Measurements from ENCODE around the gene KCTD1. TPM values are rescaled to one million over a fixed set of nuclear protein-coding genes. Genes with fewer than 3 reads are reported as not detected.

Gene KCTD1
- total RNA-seq, 1 donor from 2014 or later: 5.2 TPM

DNA sequence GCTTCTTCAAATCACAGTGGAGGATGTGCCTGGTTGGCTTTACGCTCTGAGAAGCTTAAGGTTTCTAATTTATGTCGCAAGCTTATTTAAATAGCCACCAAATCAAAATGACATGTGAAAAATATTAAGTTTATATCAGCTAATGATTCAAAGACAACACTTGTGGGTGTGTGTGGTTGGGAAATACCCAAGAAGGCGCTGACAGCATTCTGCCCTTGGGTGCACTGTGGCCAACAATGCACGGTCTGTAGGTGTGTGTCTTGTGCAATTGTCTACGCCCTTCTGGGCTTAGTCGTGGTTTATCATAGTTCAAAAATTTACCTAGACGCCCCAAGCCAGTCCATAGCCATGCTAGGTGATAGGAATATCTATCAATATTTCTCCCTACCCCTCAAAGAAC is 60.9 kb downstream of the KCTD1 start:
- intact Hi-C loops (cut with micrococcal nuclease): loop anchor here (5.0 kb wide), 1 partner anchor 60 kb away; no protein-coding TSS in a partner anchor

DNA sequence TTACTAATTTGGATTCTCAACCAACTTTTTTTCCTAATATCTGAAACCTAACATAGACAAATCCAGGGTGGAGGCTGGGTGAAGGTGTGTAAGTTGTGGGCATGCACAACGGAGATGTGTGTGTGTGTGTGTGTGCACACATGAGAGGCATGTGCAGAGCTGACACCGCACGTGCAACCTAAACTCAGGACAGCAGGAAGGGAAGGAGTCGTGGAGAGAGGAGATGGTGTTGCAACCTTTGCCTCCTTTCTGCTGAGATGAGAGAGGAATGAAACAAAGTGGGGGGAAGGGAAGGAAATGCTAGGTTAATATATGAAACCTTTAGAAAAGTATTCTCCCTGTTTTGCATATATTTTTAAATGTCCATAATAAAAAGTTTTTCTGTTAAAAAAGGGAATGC is 64.7 kb downstream of the KCTD1 start:
- intact Hi-C loops (cut with micrococcal nuclease): no loop called here

DNA sequence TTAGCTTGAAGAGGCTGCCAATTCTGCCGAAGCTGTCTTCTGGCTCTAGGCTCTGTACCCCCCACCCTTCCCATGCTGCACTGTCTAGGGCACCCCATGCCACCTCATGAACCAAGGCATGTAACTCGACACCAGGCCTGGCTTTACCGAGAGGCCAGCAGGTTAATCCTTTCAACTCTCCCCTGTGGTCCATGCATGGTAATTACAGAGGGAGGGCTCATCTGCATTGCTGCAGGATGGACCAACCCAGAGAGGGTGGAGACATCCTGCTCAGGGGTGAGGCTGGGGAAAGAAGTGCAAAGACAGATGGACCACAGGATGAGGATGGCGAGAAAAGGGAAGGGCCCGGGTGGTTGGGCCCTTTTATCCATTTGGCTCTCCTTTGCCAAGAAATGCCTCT is 65.8 kb downstream of the KCTD1 start:
- intact Hi-C loops (cut with micrococcal nuclease): no loop called here

DNA sequence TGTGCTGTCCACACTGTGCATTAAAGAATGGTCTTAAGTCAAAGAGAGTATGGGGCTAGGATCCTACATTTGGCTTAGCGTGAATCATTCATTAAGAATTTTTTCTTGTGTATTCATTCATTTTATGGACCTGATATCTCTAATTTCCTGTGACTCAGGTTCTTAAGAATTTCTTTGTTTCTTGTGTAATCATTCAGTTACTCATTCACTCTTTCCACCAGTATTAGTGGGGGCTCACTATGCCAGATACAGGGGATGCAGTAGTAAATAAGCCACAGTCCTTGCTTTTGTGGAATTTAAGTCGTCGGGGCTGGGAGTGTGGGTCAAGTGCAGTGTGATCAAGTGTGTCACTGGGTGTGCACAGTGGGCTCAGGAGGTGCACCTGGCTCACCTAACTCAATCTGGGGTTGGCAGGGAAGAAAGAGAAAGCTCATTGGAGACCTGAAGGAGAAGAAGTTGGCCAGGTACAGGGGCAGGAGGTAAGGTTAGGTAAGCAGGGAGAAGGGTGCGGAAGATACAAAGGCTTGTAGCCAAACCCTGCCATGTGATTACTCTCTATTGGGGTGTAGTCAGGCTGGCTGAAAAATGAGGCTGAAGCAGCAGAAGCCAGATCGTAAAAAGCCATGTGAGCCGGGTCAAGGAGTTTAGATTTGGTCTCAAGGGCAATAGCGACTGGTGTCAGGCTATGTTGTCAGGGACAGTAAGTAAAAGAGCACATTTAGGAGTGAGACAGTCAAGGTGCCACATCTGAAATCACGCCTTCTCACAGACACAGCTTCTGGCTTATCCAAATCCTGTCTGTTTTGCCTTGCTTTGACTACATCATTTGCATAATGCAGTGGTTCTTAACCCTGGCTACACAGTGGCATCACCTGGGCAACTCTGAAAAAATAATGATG is 67.2 kb downstream of the KCTD1 start:
- intact Hi-C loops (cut with micrococcal nuclease): no loop called here

DNA sequence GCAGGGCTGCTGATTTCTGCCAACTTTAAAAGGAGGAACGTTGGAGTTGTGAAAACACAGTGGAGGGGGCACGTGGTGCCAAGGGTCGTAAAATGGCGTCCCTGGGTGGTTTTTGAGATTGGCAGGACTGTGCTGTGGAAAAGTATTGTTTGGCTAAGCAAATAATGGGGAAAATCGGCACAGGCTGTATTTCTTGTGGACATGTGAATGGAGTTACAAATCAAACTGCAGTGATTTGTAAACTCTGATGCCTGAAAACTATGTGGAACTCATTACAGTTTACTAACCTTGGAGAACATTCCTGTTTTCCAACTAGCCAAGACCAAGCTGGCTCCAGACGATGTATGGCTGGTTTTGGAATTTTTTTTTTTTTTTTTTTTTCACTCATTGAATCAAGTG is 68.7 kb downstream of the KCTD1 start:
- intact Hi-C loops (cut with micrococcal nuclease): no loop called here

DNA sequence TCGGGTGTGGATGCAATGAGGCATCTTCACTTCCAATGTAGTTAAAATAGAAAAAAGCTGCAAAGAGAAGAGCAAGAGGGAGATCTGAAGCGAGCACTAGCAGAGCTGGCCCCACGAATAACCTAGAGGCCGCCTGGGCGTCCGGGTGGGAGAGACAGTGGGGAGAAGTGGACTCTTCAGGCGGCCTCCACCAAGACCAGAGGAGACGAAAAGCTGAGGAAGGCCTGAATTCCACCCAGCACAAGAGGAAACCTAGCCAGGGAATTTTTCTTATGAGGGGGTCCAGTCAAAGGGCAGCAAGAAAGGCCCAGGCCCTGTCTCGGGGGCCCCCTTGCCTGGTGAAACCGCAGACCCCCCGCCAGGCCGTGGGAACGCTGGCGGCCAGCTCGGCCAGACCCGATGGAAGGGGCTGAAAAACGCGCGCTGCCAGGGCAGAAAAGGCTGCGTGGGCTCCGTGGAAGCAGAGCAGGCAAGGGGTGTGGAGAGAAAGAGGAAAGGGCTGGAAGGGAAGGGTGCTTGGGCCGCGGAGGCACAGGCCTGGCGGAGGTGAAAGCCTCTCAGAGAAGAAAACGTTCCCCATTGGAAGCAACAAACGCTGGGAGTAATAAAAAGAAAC is 69.2 kb downstream of the KCTD1 start:
- intact Hi-C loops (cut with micrococcal nuclease): no loop called here

DNA sequence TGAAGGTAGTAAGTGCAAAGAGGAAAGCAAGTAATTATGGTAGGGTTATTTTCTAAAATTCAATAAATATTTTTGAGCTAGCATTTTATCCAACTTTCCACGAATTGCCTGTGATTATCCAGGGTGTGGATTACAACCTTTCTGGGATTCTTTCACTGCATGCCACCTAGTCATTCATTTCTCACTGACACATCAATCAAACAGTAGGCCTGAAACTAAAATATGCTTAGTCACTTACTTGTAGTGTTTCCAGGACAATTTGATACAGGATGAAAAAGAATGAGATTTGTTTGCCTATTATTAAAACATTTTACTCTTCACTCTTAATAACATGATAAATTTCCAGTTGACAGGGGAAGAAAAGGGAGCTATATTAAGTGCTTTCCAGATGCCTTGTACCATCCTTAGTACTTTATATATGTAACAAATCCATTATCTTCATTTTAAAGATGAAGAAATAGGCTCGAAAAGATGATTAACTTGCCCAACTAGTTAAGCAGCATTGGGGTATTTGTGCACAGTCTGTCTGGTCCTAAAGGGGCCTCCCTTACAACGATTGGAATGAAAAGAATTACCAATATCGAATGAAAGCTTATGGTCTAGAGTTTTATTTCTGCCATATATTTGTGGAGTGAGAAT is 70.4 kb downstream of the KCTD1 start:
- intact Hi-C loops (cut with micrococcal nuclease): no loop called here

DNA sequence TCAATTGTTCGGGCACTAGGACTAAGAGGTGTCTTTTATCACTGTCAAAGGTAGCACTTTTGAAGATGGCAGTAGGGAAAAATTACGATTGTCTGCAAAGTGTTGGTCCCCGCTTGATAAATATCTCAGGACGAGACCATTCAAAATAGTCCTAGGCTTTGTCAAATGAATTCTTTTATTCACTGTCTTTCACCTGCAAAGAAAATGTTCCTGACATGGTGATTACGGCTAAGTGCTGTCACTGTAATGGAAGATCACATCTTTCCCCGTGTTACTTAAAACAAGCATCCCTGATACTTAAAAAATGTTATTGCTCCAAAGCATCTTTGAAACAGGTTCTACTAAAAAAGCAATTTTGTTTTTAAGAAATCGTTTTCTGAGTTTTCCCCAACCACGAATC is 71.7 kb downstream of the KCTD1 start:
- intact Hi-C loops (cut with micrococcal nuclease): no loop called here

DNA sequence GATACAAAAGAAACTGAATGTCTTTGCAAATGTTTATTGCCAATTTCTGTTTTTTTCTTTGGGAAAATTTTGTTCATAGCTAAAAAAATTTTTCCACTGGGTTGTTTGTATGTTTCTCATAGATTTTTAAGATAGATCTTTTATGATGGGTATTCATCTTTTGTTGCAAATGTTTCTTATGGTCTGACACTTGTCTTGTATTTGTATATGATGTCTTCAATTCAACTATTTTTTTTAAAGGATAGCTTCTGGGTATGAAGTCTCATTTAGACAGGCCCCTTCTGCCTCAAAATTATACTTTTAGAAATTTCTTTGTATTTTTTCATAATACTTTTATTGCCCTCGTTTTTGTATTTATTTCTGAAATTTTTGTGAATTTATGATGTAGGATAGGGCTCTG is 73.8 kb downstream of the KCTD1 start:
- intact Hi-C loops (cut with micrococcal nuclease): no loop called here

DNA sequence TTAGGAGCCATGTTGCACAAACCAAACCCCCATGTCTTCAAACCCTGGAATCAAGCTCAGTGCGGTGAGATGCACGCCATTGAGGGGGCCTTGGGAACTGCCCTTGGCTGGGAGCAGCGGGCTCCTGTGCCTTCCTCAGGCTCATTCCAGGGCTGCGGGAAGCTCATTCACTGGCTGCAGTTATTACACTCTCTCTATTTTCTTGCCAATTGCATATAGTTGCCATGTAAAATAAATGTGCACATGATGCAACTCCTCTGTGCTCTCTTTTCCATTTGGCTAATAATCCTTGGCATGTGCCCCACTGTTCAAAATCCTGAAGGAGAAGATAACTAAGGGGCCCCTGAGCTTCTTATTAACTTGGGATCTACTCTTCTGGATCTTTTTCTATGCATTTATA is 74.7 kb downstream of the KCTD1 start:
- intact Hi-C loops (cut with micrococcal nuclease): no loop called here

DNA sequence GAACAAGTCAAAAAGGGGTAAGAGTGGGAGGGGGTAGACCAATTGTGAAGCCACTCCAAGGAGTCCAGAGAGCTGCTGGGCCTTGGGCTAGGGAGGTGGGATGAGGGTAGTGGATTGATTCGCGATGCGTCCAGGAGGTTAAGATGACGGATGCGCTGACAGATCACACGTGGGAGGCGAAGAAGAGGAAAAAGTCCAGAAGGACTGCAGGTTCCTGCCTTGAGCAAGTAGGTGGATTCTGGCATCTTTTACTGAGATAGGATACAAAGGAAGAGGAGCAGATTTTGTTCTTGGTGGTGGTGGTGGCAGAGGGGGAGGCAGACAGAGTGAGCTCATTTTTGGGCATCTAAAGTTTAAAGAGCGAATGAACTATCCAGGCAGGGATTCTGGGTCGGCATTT is 76.5 kb downstream of the KCTD1 start:
- intact Hi-C loops (cut with micrococcal nuclease): no loop called here

DNA sequence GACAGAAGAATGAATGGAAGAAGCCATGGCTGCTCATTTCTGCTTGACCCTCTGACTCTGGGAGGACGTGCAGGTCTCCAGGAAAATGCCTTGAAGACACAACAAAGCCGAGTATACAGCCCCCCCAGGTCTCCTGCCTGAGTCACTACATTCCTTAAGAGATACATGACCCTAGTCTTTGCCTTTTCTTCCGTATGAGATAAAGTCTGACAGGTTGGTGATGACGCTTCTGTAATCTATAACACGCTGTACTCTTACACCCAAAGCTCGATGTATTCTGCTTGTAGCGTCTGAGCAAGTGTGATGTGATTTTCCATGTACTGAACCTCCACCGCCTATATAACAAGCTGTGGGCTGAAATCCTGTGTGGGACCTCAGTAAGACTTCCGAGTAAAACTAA is 77.3 kb downstream of the KCTD1 start:
- intact Hi-C loops (cut with micrococcal nuclease): no loop called here

DNA sequence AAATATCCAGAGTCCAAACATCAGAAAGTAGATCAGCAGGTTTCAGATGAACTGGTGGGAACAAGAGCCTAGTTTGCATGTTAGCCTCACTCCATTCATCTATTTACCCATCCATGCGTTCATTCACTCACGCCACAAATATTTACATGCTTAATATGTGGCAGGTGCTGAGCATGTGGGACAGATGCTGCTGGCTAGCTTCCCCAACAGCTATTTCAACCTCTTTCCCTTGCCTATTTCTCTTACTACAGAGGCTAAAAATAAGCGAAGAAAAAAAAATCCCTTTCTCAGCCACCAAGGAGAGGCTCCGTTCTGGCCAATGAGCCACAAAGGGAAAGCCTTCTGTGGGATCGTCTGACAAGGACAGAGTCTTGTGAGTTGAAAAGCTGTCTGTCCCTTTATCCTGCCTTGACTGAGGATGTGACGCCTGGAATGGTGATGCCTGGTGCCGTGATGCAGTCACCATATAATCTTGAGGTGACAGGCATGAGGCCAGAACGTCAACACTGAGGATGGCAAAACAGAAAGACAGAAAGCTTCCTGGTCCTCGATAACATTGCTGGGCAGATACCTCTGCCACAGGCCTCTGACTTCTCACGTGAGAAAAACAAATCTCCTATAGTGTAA is 78.2 kb downstream of the KCTD1 start:
- intact Hi-C loops (cut with micrococcal nuclease): no loop called here

DNA sequence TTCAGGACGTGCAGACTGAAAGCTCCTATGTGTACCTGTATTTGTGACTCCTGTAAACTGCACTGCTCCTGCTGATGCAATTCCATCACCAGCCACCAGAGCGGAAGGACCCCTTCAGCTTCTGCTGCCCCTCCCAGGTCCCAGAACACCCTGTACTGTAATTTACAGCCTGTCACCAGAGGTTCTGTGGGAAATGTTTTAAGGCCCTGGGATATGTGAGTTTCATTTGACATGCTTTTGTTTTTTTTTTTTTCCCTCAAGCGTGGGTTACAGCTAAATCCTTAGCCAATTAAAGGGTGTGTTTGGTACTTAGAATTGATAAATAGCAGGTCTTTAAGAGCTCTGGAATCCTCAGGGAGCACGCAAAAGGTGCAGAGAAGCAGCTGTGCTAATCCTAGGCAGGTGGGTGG is 79.4 kb downstream of the KCTD1 start:
- intact Hi-C loops (cut with micrococcal nuclease): no loop called here

DNA sequence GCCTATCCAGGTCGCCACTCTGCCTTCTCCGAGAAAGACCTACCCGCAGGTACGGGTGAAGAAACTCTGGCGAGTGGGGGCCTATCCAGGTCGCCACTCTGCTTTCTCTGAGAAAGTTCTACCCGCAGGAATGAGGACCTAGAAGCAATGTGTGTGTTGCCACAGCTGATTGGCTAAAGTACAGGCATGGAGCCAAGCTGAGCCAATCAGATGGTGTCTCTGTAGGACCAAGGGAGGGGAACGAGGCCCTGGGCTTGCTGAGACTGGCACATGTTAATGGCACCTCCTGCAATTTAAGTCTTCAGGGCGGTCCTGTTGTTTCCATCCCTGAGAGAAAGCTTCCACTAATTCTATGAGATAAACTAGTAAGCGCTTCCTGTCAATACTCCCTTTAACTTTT is 82.3 kb downstream of the KCTD1 start:
- intact Hi-C loops (cut with micrococcal nuclease): no loop called here

DNA sequence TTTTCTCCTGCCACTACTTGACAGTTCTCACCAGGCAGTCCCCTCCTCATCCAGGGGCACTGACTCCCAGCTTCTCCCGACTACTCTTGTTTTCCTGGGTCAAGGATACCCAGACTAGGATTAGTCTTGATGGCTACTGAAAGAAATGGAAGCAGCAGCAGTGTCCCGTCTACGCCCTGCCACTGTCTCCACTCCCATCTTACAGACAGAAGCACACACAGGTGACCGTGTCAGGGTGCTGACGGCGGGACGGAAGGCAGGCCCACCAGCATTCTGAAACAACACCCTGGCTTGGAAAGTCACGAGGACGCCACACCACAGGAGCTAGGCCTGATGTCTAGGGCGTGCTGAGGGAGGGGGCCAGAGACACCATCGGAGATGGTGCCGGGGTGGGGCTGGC is 82.9 kb downstream of the KCTD1 start:
- intact Hi-C loops (cut with micrococcal nuclease): no loop called here

DNA sequence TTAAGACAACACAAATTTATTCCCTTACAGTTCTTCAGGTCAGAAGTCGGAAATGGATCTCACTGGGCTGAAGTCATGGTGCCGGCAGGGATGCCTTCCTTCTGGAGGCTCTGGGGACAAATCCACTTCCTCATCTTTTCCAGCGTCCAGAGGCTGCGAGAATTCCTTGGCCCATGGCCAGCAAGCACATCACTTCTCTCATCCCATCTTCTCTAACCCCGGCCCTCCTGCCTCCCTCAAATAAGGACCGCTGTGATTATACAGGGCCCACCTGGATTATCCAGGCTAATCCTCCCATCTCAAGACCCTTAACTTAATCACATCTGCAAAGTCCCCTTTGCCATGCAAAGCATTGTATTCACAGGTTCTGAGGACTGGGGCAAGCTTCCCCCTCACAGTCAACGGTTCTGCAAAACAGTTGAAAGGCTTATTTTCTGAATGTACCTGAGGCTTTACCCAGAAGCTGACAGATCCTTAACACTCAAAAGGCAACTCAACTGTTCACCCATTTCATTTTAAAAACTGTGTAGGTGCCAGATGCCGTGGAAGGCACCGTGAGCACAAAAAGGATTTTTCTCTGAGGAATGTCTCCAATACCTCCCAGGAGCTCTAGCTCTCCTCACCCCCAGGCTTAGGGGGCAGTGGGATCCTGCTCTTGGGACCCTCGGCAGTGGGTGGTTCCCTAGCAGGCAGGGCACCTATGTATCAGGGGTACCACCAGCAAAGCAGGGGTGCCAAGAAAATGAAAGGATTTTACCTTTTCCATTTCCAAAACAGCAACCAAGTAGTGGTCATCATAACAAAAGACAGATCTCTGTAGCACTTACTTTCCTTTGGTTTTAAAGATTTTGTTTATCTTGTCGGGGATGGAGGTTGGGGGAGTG is 84.0 kb downstream of the KCTD1 start:
- intact Hi-C loops (cut with micrococcal nuclease): no loop called here

DNA sequence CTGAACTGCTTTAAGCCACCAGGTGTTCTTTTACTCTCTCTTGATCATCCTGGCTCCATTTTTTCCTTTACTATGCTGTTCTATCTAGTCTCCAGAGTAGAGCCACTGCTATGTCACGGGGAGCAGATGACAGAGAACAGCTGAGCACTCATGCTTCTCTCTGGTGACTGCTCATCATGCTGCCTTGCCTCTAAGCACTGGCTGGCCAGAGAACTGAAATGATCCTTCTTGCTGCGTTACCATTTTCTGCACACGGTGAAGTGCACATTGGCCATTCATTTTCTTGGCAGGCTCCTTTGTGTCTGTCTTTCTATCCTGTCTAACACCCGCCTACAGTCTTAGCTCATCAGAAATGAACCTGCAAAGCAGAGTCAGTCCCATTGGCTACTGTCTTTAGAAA is 86.0 kb downstream of the KCTD1 start:
- intact Hi-C loops (cut with micrococcal nuclease): no loop called here

DNA sequence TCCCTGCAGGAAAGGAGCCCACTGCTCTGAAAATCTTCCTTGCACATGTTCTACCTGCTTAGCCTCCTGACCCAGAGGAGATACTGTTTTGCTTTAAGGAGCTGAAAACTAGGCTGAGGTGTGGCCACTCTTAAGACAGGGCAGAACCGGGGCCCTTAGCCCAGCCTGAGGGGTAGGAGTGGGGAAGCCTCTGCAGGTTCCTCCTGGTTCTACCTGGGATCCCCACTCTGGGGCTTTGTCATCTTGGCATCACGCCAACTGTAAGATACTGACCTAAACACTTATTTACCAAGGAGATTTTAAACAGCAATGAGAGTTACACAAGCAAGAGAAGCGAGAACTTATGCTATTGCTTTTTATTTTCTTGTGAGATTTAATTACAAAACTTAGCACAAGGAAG is 86.9 kb downstream of the KCTD1 start:
- intact Hi-C loops (cut with micrococcal nuclease): no loop called here

DNA sequence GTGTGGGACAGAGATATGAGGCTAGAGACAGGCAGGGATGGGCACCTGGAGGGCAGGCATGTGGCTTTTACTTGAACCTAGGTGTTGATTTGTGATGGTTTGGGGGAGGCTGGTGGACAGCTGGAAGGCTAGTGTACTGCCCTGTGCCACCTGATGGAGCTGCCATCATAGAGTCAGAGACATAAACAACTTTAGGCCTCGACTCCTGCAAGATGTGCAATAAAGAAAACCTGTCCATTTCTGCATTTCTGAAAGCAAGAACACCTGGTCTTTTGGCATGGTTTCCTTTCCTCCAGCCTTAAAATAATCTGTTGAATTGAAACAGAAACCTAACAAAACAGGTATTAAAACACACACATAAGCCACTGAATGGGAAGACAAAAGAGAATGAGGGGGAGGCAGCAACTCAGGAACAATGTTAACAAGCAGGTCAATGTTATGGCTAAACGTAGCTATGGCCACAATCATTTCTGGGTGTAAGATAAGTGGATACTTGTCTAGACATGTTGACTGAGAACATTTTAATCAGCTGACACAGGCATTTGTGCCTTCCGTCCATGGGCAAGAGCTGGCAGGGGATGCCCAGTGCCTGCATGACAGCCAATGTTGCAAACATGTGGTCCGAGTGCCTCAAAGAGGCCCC is 87.8 kb downstream of the KCTD1 start:
- intact Hi-C loops (cut with micrococcal nuclease): no loop called here

DNA sequence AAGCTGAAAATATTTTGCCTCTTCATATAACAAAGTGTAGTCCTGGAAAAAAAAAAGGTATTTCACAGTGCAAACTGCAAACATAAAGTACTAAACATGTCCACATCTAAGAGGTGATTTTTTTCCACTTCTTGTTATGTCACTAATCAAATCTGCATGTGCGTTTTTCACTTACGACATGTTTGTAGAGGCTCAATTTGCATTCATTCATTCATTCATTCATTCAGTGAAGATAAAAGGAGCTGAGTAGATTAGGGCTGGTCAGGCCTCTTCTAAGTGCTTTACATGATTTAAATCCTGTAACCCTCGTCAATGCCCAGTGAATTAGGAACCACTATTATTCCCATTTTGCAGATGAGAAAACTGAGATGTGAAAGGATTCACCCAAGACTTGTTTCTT is 88.5 kb downstream of the KCTD1 start:
- intact Hi-C loops (cut with micrococcal nuclease): no loop called here
